Adrenal gland (tissue), 12 donors: Measurements from ENCODE around the gene SULT4A1. TPM values are rescaled to one million over a fixed set of nuclear protein-coding genes. Genes with fewer than 3 reads are reported as not detected.

Experiments
- DNase-seq, 7 donors: peaks; one replicate each; pipeline ENCODE4 v3.0.0-alpha.2; 2019 to 2020
- H3K27ac ChIP-seq, 5 donors: fragments of 200-600 bp; sonication (generic) in 4 of 5; 1 replicate in 3 of 5; 2 replicates in 2 of 5; pipeline versions ENCODE4 v1.5.1 to v1.8.0; 2016 to 2020; ENCODE audit warnings: mild to moderate bottlenecking in 1 of 5
- H3K27me3 ChIP-seq: fragments of 200-600 bp; 2 replicates; pipeline ENCODE4 v1.8.0; 2021
- H3K36me3 ChIP-seq, 2 donors: fragments of 200-600 bp; replicated peaks in 1 of 2; 1 replicate in 1 of 2; 2 replicates in 1 of 2; pipeline versions ENCODE4 v1.5.1 to v1.8.0; 2018 to 2022
- H3K4me1 ChIP-seq, 2 donors: fragments of 200-600 bp; replicated peaks in 1 of 2; 1 replicate in 1 of 2; 2 replicates in 1 of 2; pipeline versions ENCODE4 v1.5.1 to v1.8.0; 2018 to 2021
- H3K4me3 ChIP-seq, 4 donors: fragments of 200-600 bp; sonication (generic) in 3 of 4; one replicate each; pipeline ENCODE4 v1.5.1; 2016 to 2018
- H3K9me3 ChIP-seq, 3 donors: fragments of 200-600 bp; sonication (generic) in 1 of 3; replicated peaks in 1 of 3; 1 replicate in 2 of 3; 2 replicates in 1 of 3; pipeline versions ENCODE4 v1.5.1 to v1.8.0; 2016 to 2021
- CTCF ChIP-seq, 6 experiments: fragments of 450-650 bp in 4 of 6; fragments of 200-600 bp in 2 of 6; sonication (generic) in 1 of 6; IDR thresholded peaks; 1 replicate in 5 of 6; 2 replicates in 1 of 6; pipeline versions ENCODE4 v1.5.1 to v1.8.0; 2016 to 2021; ENCODE audit warnings: antibody characterized with exemption in 6 of 6, mild to moderate bottlenecking in 2 of 6, moderate library complexity in 1 of 6
- POLR2A ChIP-seq, 2 donors: fragments of 450-650 bp; IDR thresholded peaks; one replicate each; pipeline ENCODE4 v1.6.1; 2017; ENCODE audit warnings: antibody characterized with exemption in 2 of 2, mild to moderate bottlenecking in 2 of 2, moderate library complexity in 1 of 2
- WGBS, 4 donors: extraction: QIAGEN DNeasy Blood & Tissue Kit in 2 of 4; methylation state at CpG; one replicate each; pipeline versions ENCODE4 v1.1.5 to v1.1.7; 2013 to 2017; 5-methylcytosine and 5-hydroxymethylcytosine counted together
- intact Hi-C, 2 donors: fragments of 100-400 bp; cut with DNase I; formaldehyde crosslinking; loops; one replicate each; pipeline versions ENCODE4 v1.14.1 to v1.15.0; 2022 to 2023
- polyA plus RNA-seq, 3 donors: library from polyadenylated mRNA; stranded (reverse); fragments of 200-250 nt in 2 of 3; fragments of 350-450 nt in 1 of 3; fragmentation: Illumina TruSeq in 1 of 3; extraction: RNeasy Lipid Tissue Mini Kit (QIAGEN cat#74804) in 1 of 3; gene quantifications; one replicate each; pipeline ENCODE4 v1.2.3, GENCODE V29; 2013 to 2014
- total RNA-seq, 9 donors: library from RNA; depleted of rRNA in 4 of 9; stranded (reverse); fragments of >200 nt in 4 of 9; fragments of 120-200 nt in 1 of 9; fragmentation: NEBNext Ultra II Directional in 1 of 9; extraction: Animal tissue kit (Norgen Biotek cat#: 25700) in 1 of 9; gene quantifications; one replicate each; pipeline versions ENCODE4 v1.1.0 to v1.2.4, GENCODE V29; 2013 to 2023
- donor health status: healthy with polysubstance abuse.
- donor health status: Bipolar disorder and iron deficiency.
- donor health status: DM: yes; HTN: yes; CAD: no.
- donor health status: DM: no; HTN: no; CAD: no.
- donor health status: DM: no; HTN: no; CAD: no.
- donor health status: DM: yes; HTN: yes; CAD: no.

The SULT4A1 gene
- total and polyA plus RNA-seq, 12 donors: 0.65 to 8.8 (median 2.8) TPM; not detected in 4

GRCh38 chr22:43825651-43826050 lies 36.7 kb downstream of the SULT4A1 start:
- intact Hi-C loops: loop anchor here in 1 of 2 donors (10.0 kb wide), 1 partner anchor 431 kb away; no protein-coding TSS in a partner anchor

GRCh38 chr22:43824724-43825420 lies 37.4 kb downstream of the SULT4A1 start:
- WGBS, 4 donors: 77 to 85% (median 82%) methylated on average over 24 to 26 of the region's 26 CpGs
- no peaks in the 10 kb centered on the region for H3K9me3 ChIP-seq
- no peaks in the 10 kb centered on the region for H3K4me1 ChIP-seq
- DNase-seq: peak in 4 of 7 donors; percentile 3 to 38 (median 7)
- no peaks in the 10 kb centered on the region for H3K27me3 ChIP-seq
- no peak overlapping the region for H3K27ac ChIP-seq
- no peak overlapping the region for H3K4me3 ChIP-seq
- no peaks in the 10 kb centered on the region for H3K36me3 ChIP-seq
- intact Hi-C loops: loop anchor here in 1 of 2 donors (10.0 kb wide), 1 partner anchor 430 kb away; no protein-coding TSS in a partner anchor
- no peak for TF ChIP-seq POLR2A (IDR thresholded peaks at IDR 0.05)
- TF ChIP-seq CTCF (IDR thresholded peaks at IDR 0.05): no peak

More at GRCh38 chr22:43825651-43826050, 36.7 kb downstream of the SULT4A1 start:
- H3K4me1 ChIP-seq: no peaks in the 10 kb centered on the region
- H3K9me3 ChIP-seq: no peaks in the 10 kb centered on the region
- 83 to 87% (median 85%) methylated on average over 11 of the region's 11 CpGs for WGBS, 4 donors
- no peak overlapping the region for H3K27ac ChIP-seq
- H3K36me3 ChIP-seq: no peaks in the 10 kb centered on the region
- TF ChIP-seq CTCF (IDR thresholded peaks at IDR 0.05) (no peak), POLR2A (IDR thresholded peaks at IDR 0.05) (no peak)
- peak in 1 of 7 donors; percentile 13 for DNase-seq
- H3K27me3 ChIP-seq: no peaks in the 10 kb centered on the region
- H3K4me3 ChIP-seq: no peak overlapping the region

GRCh38 chr22:43823911-43824665 lies 38.2 kb downstream of the SULT4A1 start:
- intact Hi-C loops: loop anchor here in 1 of 2 donors (10.0 kb wide), 1 partner anchor 429 kb away; no protein-coding TSS in a partner anchor
- Histone ChIP-seq H3K27me3 (no peaks in the 10 kb centered on the region), H3K27ac (no peak overlapping the region), H3K36me3 (no peaks in the 10 kb centered on the region), H3K4me3 (no peak overlapping the region), H3K9me3 (no peaks in the 10 kb centered on the region), H3K4me1 (no peaks in the 10 kb centered on the region)
- 78 to 85% (median 79%) methylated on average over 17 of the region's 17 CpGs for WGBS, 4 donors
- TF ChIP-seq POLR2A (IDR thresholded peaks at IDR 0.05): no peak
- no peak for TF ChIP-seq CTCF (IDR thresholded peaks at IDR 0.05)
- DNase-seq: peak in 4 of 7 donors; percentile 2 to 41 (median 5)

GRCh38 chr22:43823353-43823908 lies 38.9 kb downstream of the SULT4A1 start:
- Histone ChIP-seq H3K4me1 (no peaks in the 10 kb centered on the region), H3K27ac (no peak overlapping the region), H3K27me3 (no peaks in the 10 kb centered on the region), H3K36me3 (no peaks in the 10 kb centered on the region), H3K4me3 (no peak overlapping the region), H3K9me3 (no peaks in the 10 kb centered on the region)
- intact Hi-C loops: loop anchor here in 1 of 2 donors (10.0 kb wide), 1 partner anchor 429 kb away; no protein-coding TSS in a partner anchor
- WGBS, 4 donors: 68 to 78% (median 74%) methylated on average over 12 to 13 of the region's 13 CpGs
- TF ChIP-seq POLR2A (IDR thresholded peaks at IDR 0.05) (no peak), CTCF (IDR thresholded peaks at IDR 0.05) (no peak)
- DNase-seq: peak in 5 of 7 donors; percentile 8 to 43 (median 11)
